Effector memory CD4-positive, alpha-beta T cell (primary cell): ENCODE measurements around the gene CELF2.

Experiments used
- DNase-seq, 3 donors: peaks; one replicate each; pipeline ENCODE4 v3.0.0-alpha.2; 2020
- H3K27ac ChIP-seq: 2 replicates; pipeline ENCODE4 v1.7.0; 2013; ENCODE audit warnings: mild to moderate bottlenecking, low read length, moderate library complexity; ENCODE audit not compliant: insufficient read depth, poor library complexity, severe bottlenecking
- H3K27me3 ChIP-seq: replicated peaks from 2 replicates; pipeline ENCODE4 v1.7.0; 2013; ENCODE audit warnings: mild to moderate bottlenecking, low read length; ENCODE audit not compliant: insufficient read depth, control insufficient read depth, poor library complexity, severe bottlenecking
- H3K36me3 ChIP-seq: 2 replicates; pipeline ENCODE4 v1.7.0; 2013; ENCODE audit warnings: mild to moderate bottlenecking, low read length, moderate library complexity; ENCODE audit not compliant: control insufficient read depth, insufficient read depth
- H3K4me1 ChIP-seq: 2 replicates; pipeline ENCODE4 v1.7.0; 2013; ENCODE audit warnings: low read length, mild to moderate bottlenecking; ENCODE audit not compliant: control insufficient read depth, insufficient read depth, poor library complexity, severe bottlenecking
- H3K4me3 ChIP-seq: 2 replicates; pipeline ENCODE4 v1.7.0; 2013; ENCODE audit warnings: low read length, low read depth, mild to moderate bottlenecking; ENCODE audit not compliant: insufficient read depth, poor library complexity, severe bottlenecking
- H3K9me3 ChIP-seq: 2 replicates; pipeline ENCODE4 v1.7.0; 2013; ENCODE audit warnings: mild to moderate bottlenecking, low read length, moderate library complexity; ENCODE audit not compliant: control insufficient read depth

The CELF2 gene

GRCh38 chr10:11011984-11012383 lies 5.7 kb upstream of the CELF2 start:
- no peaks in the 10 kb centered on the region for H3K4me1 ChIP-seq
- H3K4me3 ChIP-seq, result no peak overlapping the region
- H3K36me3 ChIP-seq, result no peaks in the 10 kb centered on the region
- H3K27me3 ChIP-seq, result peaks cover 42% of the 10 kb centered on the region
- no peaks in the 10 kb centered on the region for H3K9me3 ChIP-seq
- no peak overlapping the region for H3K27ac ChIP-seq
- no peak for DNase-seq

DNA sequence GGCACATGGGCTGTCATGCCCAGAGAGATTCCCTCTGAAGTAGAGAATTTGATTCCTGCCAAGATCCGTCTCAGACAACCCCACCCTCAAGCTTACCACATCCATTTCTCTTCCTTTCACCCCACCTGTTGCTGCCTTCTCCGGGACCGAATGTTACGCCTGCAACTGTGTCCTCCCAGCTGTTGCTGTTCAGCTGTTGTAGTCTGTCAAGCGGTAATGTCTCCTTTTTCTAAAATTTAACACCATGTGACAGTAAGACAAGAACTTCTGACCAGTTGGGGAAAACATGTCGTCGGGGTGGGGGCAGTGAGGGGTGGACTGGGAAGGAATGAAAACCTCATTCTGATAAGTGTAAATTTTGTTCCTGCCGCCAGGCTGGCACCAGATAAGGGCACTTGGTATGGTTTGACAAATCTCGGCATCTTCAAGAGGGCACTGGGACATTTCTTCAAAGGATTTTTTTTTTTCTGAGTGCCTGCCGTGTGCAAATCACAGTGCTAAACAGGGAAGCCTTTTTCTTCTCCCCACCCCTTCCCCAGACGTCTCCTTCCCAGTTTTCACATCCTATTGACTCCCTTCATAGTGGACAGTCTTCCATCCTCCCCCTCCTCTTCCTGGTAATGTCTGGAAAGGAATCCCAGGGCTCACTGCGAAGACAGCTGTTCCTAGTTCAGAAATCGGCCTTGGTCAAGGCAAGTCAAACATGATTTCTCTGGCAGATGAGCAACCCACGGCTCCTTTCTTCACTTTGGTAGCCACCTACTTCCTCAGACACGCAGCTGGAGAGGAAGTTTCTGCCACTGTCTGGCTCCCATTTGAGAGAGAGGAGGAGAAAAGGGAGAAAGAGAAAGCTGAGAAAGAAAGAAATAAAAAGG lies 5.0 kb upstream of the CELF2 start:
- peaks cover 48% of the 10 kb centered on the region for H3K27me3 ChIP-seq
- no peaks in the 10 kb centered on the region for H3K36me3 ChIP-seq
- no peak overlapping the region for H3K27ac ChIP-seq
- DNase-seq, result no peak
- peaks cover 3% of the 10 kb centered on the region for H3K4me1 ChIP-seq
- no peak overlapping the region for H3K4me3 ChIP-seq
- no peaks in the 10 kb centered on the region for H3K9me3 ChIP-seq

GRCh38 chr10:11013836-11014235 lies 3.8 kb upstream of the CELF2 start:
- Histone ChIP-seq H3K27ac (no peak overlapping the region), H3K4me3 (no peak overlapping the region), H3K27me3 (peaks cover 47% of the 10 kb centered on the region)

DNA sequence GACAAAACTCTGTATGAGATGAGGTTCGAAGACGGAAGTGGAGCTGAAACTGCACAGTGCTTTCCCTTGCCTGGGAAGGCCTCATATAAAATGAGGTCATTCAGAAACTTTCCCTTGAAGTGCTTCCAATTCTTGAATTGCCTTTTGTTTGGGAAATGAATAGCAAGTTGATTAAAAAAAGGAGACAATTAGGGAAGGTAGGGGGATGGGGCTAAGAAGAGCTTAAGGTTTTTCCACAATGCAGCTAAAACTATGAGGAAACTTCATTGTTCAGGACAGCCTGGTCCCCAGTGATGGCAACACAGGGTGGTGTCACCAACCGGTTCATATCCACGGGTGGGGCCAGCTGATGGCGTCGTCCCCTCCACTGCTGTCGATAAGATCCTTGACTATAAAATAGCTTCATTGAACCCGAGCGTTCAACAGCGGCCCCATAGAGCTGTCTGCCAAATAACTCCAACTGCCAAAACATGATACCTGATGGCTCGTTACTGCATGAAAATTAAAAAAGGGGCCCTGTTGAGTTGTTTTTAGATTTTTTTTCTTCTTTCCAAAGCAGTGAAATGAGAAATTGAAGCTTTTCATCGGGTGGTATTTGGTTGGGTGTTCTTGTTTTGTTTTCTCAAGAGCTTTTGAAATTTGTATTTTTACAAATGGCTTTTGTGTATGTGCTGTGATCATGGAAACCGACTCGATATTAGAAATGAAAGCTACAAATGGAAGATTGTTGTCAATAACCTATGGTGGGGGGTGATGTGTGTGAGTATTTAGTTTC lies 2.8 kb upstream of the CELF2 start:
- Histone ChIP-seq H3K36me3 (no peaks in the 10 kb centered on the region), H3K4me3 (no peak overlapping the region), H3K4me1 (peaks cover 3% of the 10 kb centered on the region), H3K27ac (no peak overlapping the region), H3K9me3 (no peaks in the 10 kb centered on the region), H3K27me3 (peaks cover 50% of the 10 kb centered on the region)
- DNase-seq, result no peak

More at GRCh38 chr10:11013836-11014235, 3.8 kb upstream of the CELF2 start:
- H3K9me3 ChIP-seq, result no peaks in the 10 kb centered on the region
- DNase-seq, result no peak
- H3K4me1 ChIP-seq, result peaks cover 3% of the 10 kb centered on the region
- no peaks in the 10 kb centered on the region for H3K36me3 ChIP-seq

DNA sequence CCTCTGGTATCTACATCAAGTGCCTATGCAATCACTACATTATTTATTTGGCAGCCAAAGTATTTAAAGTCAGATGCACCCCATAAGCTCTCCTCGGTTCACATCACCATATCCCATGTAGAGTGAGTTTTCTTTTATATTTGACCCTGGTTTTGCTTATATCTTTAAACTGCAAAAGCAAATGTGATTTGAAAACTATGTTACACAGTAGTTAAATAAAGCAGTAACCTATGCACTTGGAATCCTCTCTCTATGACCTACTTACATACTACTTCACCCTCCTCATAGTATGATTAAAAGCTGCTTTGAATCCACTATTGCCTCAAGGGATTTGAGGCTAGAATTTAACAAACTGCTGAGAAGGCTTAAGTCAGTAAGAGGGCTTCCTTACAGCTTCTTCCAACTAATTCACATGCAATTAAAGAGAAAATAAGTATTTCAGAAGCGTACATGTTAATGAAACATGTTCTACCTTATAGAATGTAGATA lies 2.2 kb upstream of the CELF2 start:
- Histone ChIP-seq H3K27ac (no peak overlapping the region), H3K36me3 (no peaks in the 10 kb centered on the region), H3K9me3 (no peaks in the 10 kb centered on the region), H3K4me3 (no peak overlapping the region), H3K27me3 (peaks cover 54% of the 10 kb centered on the region), H3K4me1 (peaks cover 3% of the 10 kb centered on the region)
- DNase-seq, result no peak

DNA sequence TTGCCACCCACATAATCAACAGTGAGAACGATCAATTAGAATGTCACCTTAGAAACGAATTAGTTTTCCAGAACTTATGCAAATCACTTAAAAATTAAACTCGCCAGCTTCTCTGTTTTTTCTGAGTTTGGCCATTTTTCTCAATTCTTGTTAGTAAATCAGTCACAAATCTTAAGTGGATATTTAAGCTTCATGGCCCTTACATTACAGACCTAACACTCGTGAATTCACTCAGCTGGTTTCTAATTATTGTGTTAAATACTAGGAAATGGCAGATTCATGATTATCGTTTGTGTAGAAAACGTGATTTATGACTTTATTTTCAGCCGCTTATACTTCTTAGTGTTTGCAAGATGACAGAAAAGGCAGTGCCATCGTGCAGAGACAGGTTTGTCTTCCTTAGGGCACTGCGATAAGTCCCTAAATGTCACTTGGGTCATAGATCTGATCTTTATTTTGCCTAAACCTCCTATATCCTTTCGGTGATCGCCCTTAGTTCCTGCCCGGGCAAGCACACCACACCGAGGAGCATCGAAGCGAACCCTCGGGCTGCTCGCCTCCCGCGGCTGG lies 587 bp upstream of the CELF2 start:
- Histone ChIP-seq H3K36me3 (no peaks in the 10 kb centered on the region), H3K27me3 (peaks cover 48% of the 10 kb centered on the region), H3K4me3 (peak overlapping the region; percentile 41), H3K27ac (no peak overlapping the region), H3K9me3 (no peaks in the 10 kb centered on the region), H3K4me1 (peaks cover 3% of the 10 kb centered on the region)
- DNase-seq, result no peak

DNA sequence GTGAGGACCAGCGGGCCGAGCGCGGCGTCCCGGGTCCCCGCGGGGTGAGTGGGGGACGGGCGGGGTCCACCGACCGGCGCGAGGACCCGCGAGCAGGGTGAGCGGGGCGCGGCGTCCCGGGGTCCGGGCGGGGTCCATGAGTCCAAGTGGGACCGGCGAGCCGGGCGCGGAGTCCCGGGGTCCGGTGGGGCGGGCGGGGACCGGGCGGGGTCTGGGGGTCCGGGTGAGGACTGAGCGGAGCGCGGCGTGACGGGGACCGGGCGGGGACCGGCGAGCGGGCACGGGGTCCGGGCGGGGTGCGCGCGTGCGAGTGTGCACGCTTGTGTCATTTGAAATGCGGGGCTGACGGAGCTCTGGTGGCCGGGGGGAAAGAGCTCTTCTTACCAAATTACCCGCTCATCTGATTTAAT lies 765 bp downstream of the CELF2 start:
- H3K27ac ChIP-seq, result no peak overlapping the region

DNA sequence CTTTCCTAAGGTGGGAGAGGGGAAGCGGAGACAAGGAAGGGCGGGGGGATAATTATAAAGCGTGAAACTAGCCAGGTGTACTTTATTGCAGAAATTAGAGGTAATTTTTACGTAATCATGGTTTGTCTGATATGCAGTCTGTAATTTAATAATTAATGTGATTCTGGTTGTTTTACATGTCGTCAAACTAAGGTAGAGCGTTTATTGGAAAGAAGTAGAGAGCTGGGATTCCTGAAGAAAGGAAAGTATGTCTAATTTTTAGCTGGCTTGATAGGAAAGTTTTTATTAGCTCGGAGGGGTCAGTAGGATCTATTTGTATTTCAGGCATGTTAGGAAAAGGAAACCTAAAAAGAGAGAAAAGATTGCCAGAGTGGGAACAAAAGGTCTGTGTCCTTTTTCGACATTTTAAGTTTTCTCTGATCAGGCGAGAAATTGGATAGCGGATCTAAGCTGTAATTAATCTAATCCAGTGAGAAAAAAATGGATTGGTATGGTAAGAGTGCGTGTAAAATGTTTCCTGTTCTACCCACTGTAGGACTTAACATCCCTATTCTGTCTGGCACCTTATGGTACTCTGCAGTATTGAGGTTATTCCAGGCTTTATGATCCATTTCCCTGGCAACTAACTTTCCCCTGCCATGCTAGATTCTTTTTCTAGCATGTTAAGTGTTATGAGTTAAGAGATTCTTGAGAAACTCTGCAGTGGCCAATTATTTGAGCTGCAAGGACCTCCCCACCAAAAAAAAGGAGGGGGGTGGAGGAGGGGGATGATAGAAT lies 1.4 kb downstream of the CELF2 start:
- H3K27me3 ChIP-seq, result peaks cover 48% of the 10 kb centered on the region
- no peak overlapping the region for H3K27ac ChIP-seq
- no peaks in the 10 kb centered on the region for H3K36me3 ChIP-seq
- H3K4me3 ChIP-seq, result peak overlapping the region; percentile 28
- H3K4me1 ChIP-seq, result peaks cover 3% of the 10 kb centered on the region
- DNase-seq, result no peak
- no peaks in the 10 kb centered on the region for H3K9me3 ChIP-seq

More for the DNA sequence above, 765 bp downstream of the CELF2 start:
- H3K4me1 ChIP-seq, result peaks cover 3% of the 10 kb centered on the region
- no peaks in the 10 kb centered on the region for H3K9me3 ChIP-seq
- peak overlapping the region; percentile 49 for H3K4me3 ChIP-seq
- peaks cover 48% of the 10 kb centered on the region for H3K27me3 ChIP-seq
- H3K36me3 ChIP-seq, result no peaks in the 10 kb centered on the region
- no peak for DNase-seq

DNA sequence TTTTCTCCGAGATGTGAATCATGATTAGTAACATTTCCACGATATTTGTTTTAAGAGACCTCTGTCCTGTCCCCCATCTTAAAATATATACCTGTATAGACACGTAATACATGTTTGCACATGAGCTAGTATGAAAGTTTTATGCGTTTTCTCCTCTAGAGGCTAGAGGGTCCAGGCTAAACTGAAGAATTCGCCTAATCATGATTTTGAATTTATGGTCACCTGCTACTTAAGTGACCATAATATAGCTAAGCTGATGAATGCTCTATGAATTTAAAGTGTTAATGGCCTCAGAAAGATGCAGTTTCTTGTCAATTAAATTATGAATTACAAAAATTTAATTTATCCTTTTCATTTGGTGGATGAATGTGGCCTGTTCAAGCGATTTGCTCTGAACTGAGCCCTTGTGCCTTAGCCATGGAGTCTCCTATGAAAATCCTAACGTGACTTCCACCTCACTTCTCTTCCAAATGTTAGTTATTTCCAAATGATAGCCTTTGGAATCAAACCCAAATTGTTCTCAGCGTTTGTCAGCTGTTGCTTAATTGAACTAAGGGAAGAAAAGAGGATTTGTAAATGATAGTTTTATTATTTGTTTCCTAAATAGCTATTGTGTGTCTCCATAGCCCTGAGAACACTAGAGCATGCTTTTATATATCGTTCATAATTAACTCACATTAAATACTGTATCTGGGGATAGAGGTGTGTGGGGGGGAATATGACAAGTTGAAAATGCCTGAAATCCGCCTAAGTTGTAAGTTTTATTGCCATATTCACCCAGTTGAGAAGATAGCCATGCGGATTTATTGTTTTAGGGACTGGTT lies 2.3 kb downstream of the CELF2 start:
- no peak for DNase-seq
- Histone ChIP-seq H3K27me3 (peaks cover 48% of the 10 kb centered on the region), H3K27ac (no peak overlapping the region), H3K9me3 (no peaks in the 10 kb centered on the region), H3K4me3 (no peak overlapping the region), H3K36me3 (no peaks in the 10 kb centered on the region), H3K4me1 (peaks cover 3% of the 10 kb centered on the region)
